T-helper 17 cell (primary cell): ENCODE measurements around the gene PTPRC. TPM values are rescaled to one million over a fixed set of nuclear protein-coding genes. Genes with fewer than 3 reads are reported as not detected.

ENCODE experiments used
- ATAC-seq: fragments of 150-1000 bp; cut with Tn5 transposase; 2 replicates; pipeline ENCODE4 v1.10.0; 2021; ENCODE audit warnings: mild to moderate bottlenecking, moderate library complexity
- DNase-seq, 3 donors: peaks; one replicate each; pipeline versions ENCODE4 v3.0.0 to v3.0.0-alpha.2; 2020 to 2021
- H3K9me3 ChIP-seq: one replicate; pipeline ENCODE4 v1.7.0; 2013; ENCODE audit warnings: low read length, mild to moderate bottlenecking; ENCODE audit not compliant: control insufficient read depth, poor library complexity, severe bottlenecking
- H3K27ac Mint-ChIP-seq: one replicate; pipeline ENCODE4 v1.8.0; 2022; ENCODE audit warnings: mild to moderate bottlenecking, moderate library complexity, mixed read lengths
- H3K27me3 Mint-ChIP-seq: one replicate; pipeline ENCODE4 v1.8.0; 2022; ENCODE audit warnings: mixed read lengths
- H3K36me3 Mint-ChIP-seq: one replicate; pipeline ENCODE4 v1.8.0; 2022; ENCODE audit warnings: low read depth, mixed read lengths
- H3K4me1 Mint-ChIP-seq: one replicate; pipeline ENCODE4 v1.8.0; 2022; ENCODE audit warnings: mild to moderate bottlenecking, mixed read lengths
- H3K4me3 Mint-ChIP-seq: one replicate; pipeline ENCODE4 v1.8.0; 2022; ENCODE audit warnings: mild to moderate bottlenecking, moderate library complexity, mixed read lengths
- total RNA-seq, 4 donors: library from RNA in 2 of 4; stranded (reverse) in 2 of 4; gene quantifications; one replicate each; pipeline ENCODE4 v1.2.3 and lab custom pipeline; 2022 to 2026

Gene PTPRC
- total RNA-seq, 2 donors from 2014 or later: 697 to 813 TPM

GRCh38 chr1:198641966-198642668 is 3.3 kb downstream of the PTPRC start:
- Mint-ChIP-seq H3K4me3 (peak overlapping the region; percentile 100), H3K36me3 (peaks cover 23% of the 10 kb centered on the region), H3K27ac (peak overlapping the region; percentile 85), H3K27me3 (no peaks in the 10 kb centered on the region), H3K4me1 (peaks cover 37% of the 10 kb centered on the region)
- DNase-seq (no peak), ATAC-seq (no peak)
- no peaks in the 10 kb centered on the region for H3K9me3 ChIP-seq

GRCh38 chr1:198642983-198643382 is 4.1 kb downstream of the PTPRC start:
- H3K9me3 ChIP-seq: no peaks in the 10 kb centered on the region
- DNase-seq (no peak), ATAC-seq (no peak)
- Mint-ChIP-seq H3K4me1 (peaks cover 34% of the 10 kb centered on the region), H3K27ac (peak overlapping the region; percentile 85), H3K36me3 (peaks cover 24% of the 10 kb centered on the region), H3K27me3 (no peaks in the 10 kb centered on the region), H3K4me3 (peak overlapping the region; percentile 100)

DNA sequence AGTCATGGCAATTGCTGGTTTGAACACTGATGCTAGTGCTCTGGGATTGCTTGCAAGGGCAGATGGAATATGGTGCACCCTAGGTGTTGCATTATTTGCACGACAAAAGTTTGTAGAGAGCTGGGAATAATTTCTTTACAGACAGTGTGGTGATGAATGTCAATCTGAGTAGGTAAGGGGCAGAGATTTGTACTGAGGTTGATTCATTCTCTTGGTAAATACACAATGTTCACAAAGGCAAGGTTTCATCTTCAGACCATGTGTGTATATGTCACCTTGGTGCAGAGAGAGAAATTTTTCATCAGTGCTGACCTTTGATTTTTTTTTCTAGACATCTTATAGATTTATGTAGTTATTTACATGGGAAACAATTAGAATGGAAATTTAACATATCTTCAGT is 5.0 kb downstream of the PTPRC start:
- no peaks in the 10 kb centered on the region for H3K9me3 ChIP-seq
- Mint-ChIP-seq H3K27me3 (no peaks in the 10 kb centered on the region), H3K27ac (peak overlapping the region; percentile 85), H3K36me3 (peaks cover 27% of the 10 kb centered on the region), H3K4me1 (peaks cover 38% of the 10 kb centered on the region), H3K4me3 (peak overlapping the region; percentile 100)
- DNase-seq (no peak), ATAC-seq (no peak)

- peak overlapping the region; percentile 87 for H3K4me3 Mint-ChIP-seq
- DNase-seq: no peak
- no peak for ATAC-seq
Measured at GRCh38 chr1:198647055-198647454, 8.2 kb downstream of the PTPRC start.

GRCh38 chr1:198648592-198648991 is 9.8 kb downstream of the PTPRC start:
- ATAC-seq: no peak
- H3K27me3 Mint-ChIP-seq: no peaks in the 10 kb centered on the region
- peaks cover 52% of the 10 kb centered on the region for H3K4me1 Mint-ChIP-seq
- DNase-seq: no peak
- peaks cover 25% of the 10 kb centered on the region for H3K36me3 Mint-ChIP-seq
- no peaks in the 10 kb centered on the region for H3K9me3 ChIP-seq
- H3K4me3 Mint-ChIP-seq: peak overlapping the region; percentile 73
- H3K27ac Mint-ChIP-seq: peak overlapping the region; percentile 85

More at GRCh38 chr1:198647055-198647454, 8.2 kb downstream of the PTPRC start:
- no peaks in the 10 kb centered on the region for H3K9me3 ChIP-seq
- peaks cover 61% of the 10 kb centered on the region for H3K4me1 Mint-ChIP-seq
- no peaks in the 10 kb centered on the region for H3K27me3 Mint-ChIP-seq
- H3K36me3 Mint-ChIP-seq: peaks cover 40% of the 10 kb centered on the region
- peak overlapping the region; percentile 85 for H3K27ac Mint-ChIP-seq

- Mint-ChIP-seq H3K27ac (peak overlapping the region; percentile 85), H3K4me1 (peaks cover 49% of the 10 kb centered on the region), H3K4me3 (peak overlapping the region; percentile 77), H3K27me3 (no peaks in the 10 kb centered on the region), H3K36me3 (peaks cover 23% of the 10 kb centered on the region)
- ATAC-seq (peak; percentile 15), DNase-seq (no peak)
- no peaks in the 10 kb centered on the region for H3K9me3 ChIP-seq
Measured at GRCh38 chr1:198649232-198649967, 10.6 kb downstream of the PTPRC start.

DNA sequence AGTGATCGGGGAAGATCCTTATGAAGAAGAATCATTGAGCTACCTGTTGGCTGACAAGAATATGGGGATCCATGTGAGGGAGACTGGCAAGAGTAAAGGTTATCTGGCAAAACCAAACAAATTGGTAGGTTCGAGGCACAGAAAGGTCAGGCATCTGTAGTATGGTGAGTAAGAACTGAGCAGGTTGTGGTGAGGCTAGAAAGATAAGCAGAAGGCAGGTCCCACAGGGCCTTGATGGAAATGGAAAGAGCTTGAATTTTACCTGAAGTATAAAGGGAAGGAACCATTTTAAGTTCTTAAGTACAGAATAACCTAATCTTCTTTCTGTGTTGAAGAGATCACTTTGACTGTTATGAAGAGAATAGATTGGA is 11.1 kb downstream of the PTPRC start:
- H3K9me3 ChIP-seq: no peaks in the 10 kb centered on the region
- DNase-seq (no peak), ATAC-seq (peak; percentile 48)
- peak overlapping the region; percentile 77 for H3K4me3 Mint-ChIP-seq
- peaks cover 47% of the 10 kb centered on the region for H3K4me1 Mint-ChIP-seq
- peaks cover 23% of the 10 kb centered on the region for H3K36me3 Mint-ChIP-seq
- H3K27ac Mint-ChIP-seq: peak overlapping the region; percentile 85
- no peaks in the 10 kb centered on the region for H3K27me3 Mint-ChIP-seq

DNA sequence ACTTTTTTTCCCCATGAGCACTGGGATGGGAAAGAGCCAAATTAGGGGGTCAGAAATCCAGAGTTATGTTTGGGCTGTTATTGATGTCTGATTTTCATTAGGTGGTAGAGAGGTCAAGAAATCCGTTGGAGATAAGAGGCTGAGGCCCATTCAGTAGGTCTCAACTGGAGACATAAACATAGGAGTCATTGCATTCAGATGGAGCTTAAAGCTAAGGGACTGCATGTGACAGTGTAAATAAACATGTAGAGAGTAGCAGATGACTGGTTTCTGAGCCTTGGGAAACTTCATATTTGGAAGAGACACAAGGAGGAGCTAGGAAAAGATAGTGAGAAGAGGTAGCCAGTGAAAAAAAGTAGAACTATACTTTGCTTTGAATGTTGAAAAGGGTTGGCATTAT is 11.7 kb downstream of the PTPRC start:
- H3K36me3 Mint-ChIP-seq: peaks cover 23% of the 10 kb centered on the region
- ATAC-seq: peak; percentile 18

GRCh38 chr1:198651650-198652400 is 13.0 kb downstream of the PTPRC start:
- peak overlapping the region; percentile 84 for H3K4me3 Mint-ChIP-seq

More for the DNA sequence above, 11.7 kb downstream of the PTPRC start:
- H3K9me3 ChIP-seq: no peaks in the 10 kb centered on the region
- no peak for DNase-seq
- peak overlapping the region; percentile 77 for H3K4me3 Mint-ChIP-seq
- H3K27ac Mint-ChIP-seq: peak overlapping the region; percentile 85
- no peaks in the 10 kb centered on the region for H3K27me3 Mint-ChIP-seq
- H3K4me1 Mint-ChIP-seq: peaks cover 48% of the 10 kb centered on the region

GRCh38 chr1:198653808-198654413 is 15.1 kb downstream of the PTPRC start:
- Mint-ChIP-seq H3K36me3 (peaks cover 12% of the 10 kb centered on the region), H3K27ac (peak overlapping the region; percentile 85), H3K4me3 (peak overlapping the region; percentile 64), H3K27me3 (no peaks in the 10 kb centered on the region), H3K4me1 (peaks cover 54% of the 10 kb centered on the region)
- DNase-seq: no peak
- no peak for ATAC-seq
- H3K9me3 ChIP-seq: no peaks in the 10 kb centered on the region

More at GRCh38 chr1:198651650-198652400, 13.0 kb downstream of the PTPRC start:
- peaks cover 20% of the 10 kb centered on the region for H3K36me3 Mint-ChIP-seq
- peaks cover 51% of the 10 kb centered on the region for H3K4me1 Mint-ChIP-seq
- peak; percentile 30 for ATAC-seq
- H3K27ac Mint-ChIP-seq: peak overlapping the region; percentile 85
- no peaks in the 10 kb centered on the region for H3K27me3 Mint-ChIP-seq
- no peaks in the 10 kb centered on the region for H3K9me3 ChIP-seq
- DNase-seq: no peak

DNA sequence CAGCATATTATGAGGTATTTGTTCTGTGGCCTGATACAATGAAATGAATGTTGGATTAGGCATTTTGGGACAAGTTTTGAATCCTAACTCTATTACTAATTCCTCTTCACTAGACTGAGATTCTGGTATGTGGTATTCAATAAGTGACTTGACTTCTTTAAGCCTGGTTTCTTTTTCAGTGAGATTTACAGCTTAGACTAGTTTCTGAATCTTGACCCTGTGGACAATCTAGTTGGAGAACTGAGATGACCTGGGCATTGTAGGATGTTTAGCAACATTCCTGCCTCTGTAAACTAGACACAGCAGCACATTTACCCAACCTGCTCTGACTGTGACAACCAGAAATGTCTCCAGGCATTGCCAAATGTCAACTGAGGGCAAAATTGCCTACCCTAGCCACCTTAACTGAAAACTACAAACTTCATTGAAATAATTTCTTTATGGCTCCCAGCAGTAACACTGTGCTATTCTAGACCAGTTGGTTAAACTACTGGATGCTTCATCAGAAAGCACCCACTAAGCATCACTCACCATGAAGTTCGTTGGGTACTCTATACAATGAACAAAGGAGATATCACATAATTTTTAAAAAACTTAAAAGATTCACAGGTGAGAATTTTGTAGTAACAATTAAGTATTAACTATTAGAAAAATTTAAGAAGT is 16.8 kb downstream of the PTPRC start:
- peak overlapping the region; percentile 85 for H3K27ac Mint-ChIP-seq
- peaks cover under 1% of the 10 kb centered on the region for H3K36me3 Mint-ChIP-seq

GRCh38 chr1:198656500-198656932 is 17.7 kb downstream of the PTPRC start:
- DNase-seq (peak; percentile 41 to 70 (median 53)), ATAC-seq (peak; percentile 77)
- H3K36me3 Mint-ChIP-seq: no peaks in the 10 kb centered on the region
- H3K9me3 ChIP-seq: no peaks in the 10 kb centered on the region
- peaks cover 45% of the 10 kb centered on the region for H3K4me1 Mint-ChIP-seq
- H3K27me3 Mint-ChIP-seq: no peaks in the 10 kb centered on the region
- peak overlapping the region; percentile 82 for H3K4me3 Mint-ChIP-seq
- peak overlapping the region; percentile 85 for H3K27ac Mint-ChIP-seq

More for the DNA sequence above, 16.8 kb downstream of the PTPRC start:
- DNase-seq: no peak
- Mint-ChIP-seq H3K27me3 (no peaks in the 10 kb centered on the region), H3K4me1 (peaks cover 45% of the 10 kb centered on the region), H3K4me3 (peak overlapping the region; percentile 77)
- no peaks in the 10 kb centered on the region for H3K9me3 ChIP-seq
- ATAC-seq: no peak
